Activated naive CD4-positive, alpha-beta T cell treated with Interleukin-2 at 50 U/mL for 16 hours (primary cell): ENCODE measurements around the gene LIMA1.
"Not testable (repeated sequence)": the region's sequence is repeated elsewhere in the genome, so short reads cannot be mapped to it uniquely, and the experiment has no call there.

Source experiments
- DNase-seq: peaks from one replicate; pipeline ENCODE4 v3.0.0-alpha.2; 2020

The LIMA1 gene

GRCh38 chr12:50285253-50285652 is 1.9 kb upstream of the LIMA1 start:
- no peak for DNase-seq

GRCh38 chr12:50282721-50283228 is 545 bp downstream of the LIMA1 start:
- DNase-seq, result no peak

- DNase-seq, result no peak
These were observed 3.8 kb downstream of the LIMA1 start for GRCh38 chr12:50279501-50279900.

GRCh38 chr12:50276912-50277671 is 6.2 kb downstream of the LIMA1 start:
- no peak for DNase-seq

- no peak for DNase-seq
These were observed 7.3 kb downstream of the LIMA1 start for GRCh38 chr12:50276068-50276467.

- DNase-seq, result no peak
These were observed 7.8 kb downstream of the LIMA1 start for GRCh38 chr12:50275556-50275955.

- not testable (repeated sequence) for DNase-seq
These were observed 8.2 kb downstream of the LIMA1 start for GRCh38 chr12:50275127-50275526.

- DNase-seq, result no peak
These were observed 11.5 kb downstream of the LIMA1 start for GRCh38 chr12:50271724-50272247.

- DNase-seq, result no peak
These were observed 14.8 kb downstream of the LIMA1 start for GRCh38 chr12:50268482-50268881.

GRCh38 chr12:50265770-50266524 is 17.4 kb downstream of the LIMA1 start:
- DNase-seq, result no peak

GRCh38 chr12:50263832-50264231 is 19.5 kb downstream of the LIMA1 start:
- DNase-seq, result no peak

- no peak for DNase-seq
These were observed 21.7 kb downstream of the LIMA1 start for GRCh38 chr12:50261654-50262053.

GRCh38 chr12:50258167-50258551 is 25.2 kb downstream of the LIMA1 start:
- DNase-seq, result no peak

GRCh38 chr12:50257236-50258166 is 25.8 kb downstream of the LIMA1 start:
- DNase-seq, result no peak

- DNase-seq, result no peak
These were observed 26.6 kb downstream of the LIMA1 start for GRCh38 chr12:50256761-50257160.

GRCh38 chr12:50252977-50253602 is 30.2 kb downstream of the LIMA1 start:
- no peak for DNase-seq

GRCh38 chr12:50251619-50252252 is 31.6 kb downstream of the LIMA1 start:
- no peak for DNase-seq

- no peak for DNase-seq
These were observed 33.7 kb downstream of the LIMA1 start for GRCh38 chr12:50249464-50250182.

- DNase-seq, result no peak
These were observed 34.4 kb downstream of the LIMA1 start for GRCh38 chr12:50248883-50249282.

- DNase-seq, result no peak
These were observed 34.9 kb downstream of the LIMA1 start for GRCh38 chr12:50248411-50248810.

GRCh38 chr12:50247665-50248064 is 35.7 kb downstream of the LIMA1 start:
- DNase-seq, result not testable (repeated sequence)
